GM13977 (cell line): ENCODE data around the gene COL5A3.

Experiments
- DNase-seq: peaks from one replicate; pipeline ENCODE4 v3.0.0; 2012; ENCODE audit warnings: low spot score
- in situ Hi-C: fragments of 300-500 bp; cut with MboI; formaldehyde crosslinking; loops from one replicate; pipeline ENCODE4 v1.12.0; 2022; ENCODE audit warnings: low sequenced_read_pairs, low pct_unique_long_range_greater_than_20kb, mixed read lengths, inconsistent platforms; ENCODE audit not compliant: unreplicated experiment
- TF ChIP-seq, protein P1 (sequence below): IDR thresholded peaks from 2 replicates; pipeline ENCODE4 v1.5.1; 2012; ENCODE audit warnings: mild to moderate bottlenecking, control low read depth; ENCODE audit not compliant: insufficient read depth; ENCODE audit errors: extremely low read depth, missing control alignments

COL5A3 gene

DNA sequence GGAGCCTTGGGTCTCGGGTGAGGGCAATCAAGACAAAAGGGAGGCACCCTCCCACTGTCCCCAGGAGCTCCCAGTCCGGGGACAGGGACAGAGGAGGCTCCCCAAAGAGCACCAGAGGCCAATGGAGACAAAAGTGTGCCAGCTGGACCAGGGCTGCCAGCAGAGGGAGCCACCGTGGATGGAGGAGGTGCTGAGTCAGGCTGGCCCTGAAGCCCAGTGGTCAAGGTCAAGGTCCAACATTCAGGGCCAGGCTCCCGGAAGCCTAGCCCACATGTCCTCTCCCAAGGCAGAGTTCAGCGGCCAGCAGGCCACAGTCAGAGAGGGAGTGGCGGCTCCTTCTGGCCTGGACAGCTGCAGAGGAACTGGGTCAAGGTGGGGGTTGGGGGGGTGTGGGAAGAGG, 8.4 kb downstream of the COL5A3 start:
- in situ Hi-C loops = no loop called here
- no peak for DNase-seq
- TF ChIP-seq, protein P1, sequence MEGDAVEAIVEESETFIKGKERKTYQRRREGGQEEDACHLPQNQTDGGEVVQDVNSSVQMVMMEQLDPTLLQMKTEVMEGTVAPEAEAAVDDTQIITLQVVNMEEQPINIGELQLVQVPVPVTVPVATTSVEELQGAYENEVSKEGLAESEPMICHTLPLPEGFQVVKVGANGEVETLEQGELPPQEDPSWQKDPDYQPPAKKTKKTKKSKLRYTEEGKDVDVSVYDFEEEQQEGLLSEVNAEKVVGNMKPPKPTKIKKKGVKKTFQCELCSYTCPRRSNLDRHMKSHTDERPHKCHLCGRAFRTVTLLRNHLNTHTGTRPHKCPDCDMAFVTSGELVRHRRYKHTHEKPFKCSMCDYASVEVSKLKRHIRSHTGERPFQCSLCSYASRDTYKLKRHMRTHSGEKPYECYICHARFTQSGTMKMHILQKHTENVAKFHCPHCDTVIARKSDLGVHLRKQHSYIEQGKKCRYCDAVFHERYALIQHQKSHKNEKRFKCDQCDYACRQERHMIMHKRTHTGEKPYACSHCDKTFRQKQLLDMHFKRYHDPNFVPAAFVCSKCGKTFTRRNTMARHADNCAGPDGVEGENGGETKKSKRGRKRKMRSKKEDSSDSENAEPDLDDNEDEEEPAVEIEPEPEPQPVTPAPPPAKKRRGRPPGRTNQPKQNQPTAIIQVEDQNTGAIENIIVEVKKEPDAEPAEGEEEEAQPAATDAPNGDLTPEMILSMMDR = peak; percentile 49

DNA sequence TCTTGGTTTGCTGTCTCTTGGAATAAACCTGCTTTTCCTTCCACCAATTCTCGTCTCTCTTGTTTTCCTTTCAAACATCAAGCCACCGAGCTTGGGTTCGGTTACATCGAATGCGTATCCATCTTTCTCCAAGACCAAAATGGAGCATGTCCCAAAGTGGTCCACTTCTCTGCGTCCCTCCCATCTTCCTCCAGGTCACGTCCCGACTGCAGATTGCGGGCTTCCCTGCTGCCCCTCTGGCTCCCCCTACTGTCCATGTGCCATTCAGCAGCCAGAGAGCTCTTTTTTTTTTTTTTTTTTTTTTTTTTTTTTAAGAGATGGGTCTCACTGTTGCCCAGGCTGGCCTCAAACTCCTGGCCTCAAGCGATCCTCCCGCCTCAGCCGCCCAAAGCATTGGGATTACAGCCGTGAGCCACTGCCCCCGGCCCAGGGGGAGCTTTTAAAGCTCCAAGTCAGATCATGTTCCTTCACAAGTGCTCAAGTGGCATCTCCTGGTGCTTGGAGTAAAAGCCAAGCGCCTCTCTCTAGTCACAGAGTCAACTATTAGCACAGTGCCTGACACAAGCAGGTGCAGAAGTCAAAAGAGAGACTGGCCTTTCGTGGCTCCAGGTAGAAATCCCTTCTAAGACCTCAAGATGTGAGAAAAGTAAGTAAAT, 10.0 kb downstream of the COL5A3 start:
- TF ChIP-seq, protein P1 = peak; percentile 78
- in situ Hi-C loops = no loop called here
- peak; percentile 87 for DNase-seq

DNA sequence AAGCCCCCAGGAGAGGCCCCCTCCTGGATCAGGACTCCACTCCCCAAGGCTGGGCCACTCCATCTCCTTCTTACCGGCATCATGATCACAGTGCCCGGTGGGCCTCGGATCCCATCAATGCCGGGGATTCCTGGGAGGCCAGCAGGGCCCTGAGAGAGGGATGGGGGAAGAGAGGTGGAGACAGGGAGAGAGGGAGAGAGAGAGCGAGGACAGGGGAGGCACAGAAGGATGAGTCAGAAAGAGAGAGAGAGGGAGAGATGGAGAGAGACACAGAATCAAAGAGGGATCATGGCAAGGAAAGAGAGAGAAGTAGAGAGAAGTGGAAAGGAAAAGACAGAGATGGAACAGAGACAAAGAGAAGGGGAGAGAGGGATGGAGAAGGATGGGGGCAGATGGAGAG, 13.8 kb downstream of the COL5A3 start:
- in situ Hi-C loops = no loop called here
- TF ChIP-seq, protein P1 = no peak
- no peak for DNase-seq

DNA sequence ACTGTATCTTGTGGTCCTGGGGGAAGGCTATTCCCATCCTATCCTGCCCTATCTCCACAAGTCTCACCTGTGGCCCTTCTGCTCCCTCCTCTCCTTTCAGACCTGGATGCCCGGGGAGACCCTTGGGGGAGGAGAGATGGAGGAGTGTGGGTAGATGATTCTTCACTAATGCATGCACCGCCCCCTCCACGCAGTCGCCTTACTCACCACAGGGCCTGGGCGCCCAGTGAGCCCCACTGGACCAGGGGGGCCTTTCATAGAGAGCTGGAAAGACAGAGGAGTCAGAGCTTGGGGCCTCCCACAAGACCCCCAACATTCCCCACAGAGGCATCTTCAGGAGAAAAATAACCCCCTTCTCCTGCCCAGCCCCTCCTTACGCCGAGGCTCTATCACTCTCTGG, 14.3 kb downstream of the COL5A3 start:
- no peak for DNase-seq
- in situ Hi-C loops = no loop called here
- TF ChIP-seq, protein P1 = no peak

DNA sequence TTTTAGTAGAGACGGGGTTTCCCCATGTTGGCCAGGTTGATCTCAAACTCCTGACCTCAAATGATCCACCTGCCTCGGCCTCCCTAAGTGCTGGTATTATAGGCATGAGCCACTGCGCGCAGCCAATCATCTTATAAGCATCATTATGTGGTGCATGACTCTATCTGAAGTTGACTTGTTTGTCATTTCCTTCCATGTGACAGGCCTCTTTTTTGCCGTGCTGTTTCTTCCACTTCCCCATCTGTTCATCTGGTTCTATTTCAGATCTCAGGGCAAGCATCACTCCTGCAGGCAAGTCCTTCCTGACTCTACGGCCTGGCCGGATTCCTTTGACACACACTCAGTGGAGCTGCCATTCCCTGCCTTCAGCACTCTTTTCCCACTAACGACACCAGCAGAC, 15.2 kb downstream of the COL5A3 start:
- no peak for DNase-seq
- TF ChIP-seq, protein P1 = no peak
- in situ Hi-C loops = no loop called here

DNA sequence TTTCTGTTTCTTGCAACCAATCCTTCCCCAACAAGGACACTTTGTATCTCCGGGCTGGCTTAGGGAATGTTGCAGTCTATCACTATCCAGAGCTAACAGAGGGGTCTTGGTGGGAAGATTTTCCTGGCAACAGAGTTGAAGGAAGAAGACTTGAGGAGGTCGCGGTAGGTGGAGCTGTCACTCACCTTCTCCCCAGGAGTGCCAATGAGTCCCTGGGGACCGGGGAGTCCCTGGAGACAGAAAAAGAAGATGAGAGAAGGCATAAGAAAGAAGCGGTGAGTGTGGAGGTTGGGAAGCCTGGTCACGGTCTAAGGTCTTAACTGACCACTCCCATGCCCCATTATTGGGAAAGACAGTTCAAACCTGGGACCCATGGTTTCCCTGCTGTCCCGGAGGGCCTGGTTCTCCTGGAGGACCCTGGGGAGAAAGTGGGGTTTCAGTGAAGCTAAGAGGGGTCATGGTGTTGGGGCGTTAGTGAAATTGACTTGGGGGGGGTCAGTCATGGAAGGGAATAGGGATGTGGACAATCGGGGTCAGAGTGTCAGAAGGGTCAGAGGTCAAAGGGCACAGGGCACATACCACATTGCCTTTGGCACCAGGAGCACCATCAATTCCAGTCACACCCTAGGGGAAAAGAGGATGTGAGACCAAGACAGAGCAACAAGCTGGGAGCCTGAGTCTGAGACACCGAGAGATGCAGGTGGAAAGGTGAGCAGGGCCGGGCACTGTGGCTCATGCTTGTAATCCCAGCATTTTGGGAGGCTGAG, 18.7 kb downstream of the COL5A3 start:
- DNase-seq = no peak
- in situ Hi-C loops = no loop called here
- TF ChIP-seq, protein P1 = no peak
